ENCODE results near the gene ZFX.
A peak's percentile ranks its signal among the peaks of the same experiment; 100 is the strongest.

The ZFX gene

DNA sequence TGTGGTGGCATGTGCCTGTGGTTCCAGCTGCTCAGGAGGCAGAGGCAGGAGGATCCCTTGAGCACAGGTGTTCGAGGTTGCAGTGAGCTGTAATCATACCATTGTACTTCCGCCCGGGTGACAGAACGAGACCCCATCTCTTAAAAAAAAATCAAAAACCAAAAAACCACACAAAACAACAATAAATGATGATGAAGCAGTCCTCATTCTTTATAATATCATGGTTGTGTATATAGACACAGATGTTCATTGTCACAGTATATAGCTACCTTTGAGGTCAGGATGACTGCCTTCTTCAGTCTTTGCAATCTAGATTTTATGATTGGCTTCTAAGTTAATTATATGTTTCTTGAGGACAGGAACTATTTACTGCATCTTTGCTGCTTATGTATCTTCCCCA, 37.0 kb downstream of the ZFX start:
- H3K27ac ChIP-seq (replicated peaks): no peak overlapping the region
- H3K27me3 ChIP-seq (ENCODE audit: insufficient read depth, poor library complexity, severe bottlenecking): no peaks in the 10 kb centered on the region
- H3K4me3 ChIP-seq (replicated peaks; ENCODE audit: insufficient read depth, low read length): no peak overlapping the region
- no peak for DNase-seq (ENCODE audit: low read depth in 1 of 2, low spot score in 1 of 2)
- TF ChIP-seq, protein P1, sequence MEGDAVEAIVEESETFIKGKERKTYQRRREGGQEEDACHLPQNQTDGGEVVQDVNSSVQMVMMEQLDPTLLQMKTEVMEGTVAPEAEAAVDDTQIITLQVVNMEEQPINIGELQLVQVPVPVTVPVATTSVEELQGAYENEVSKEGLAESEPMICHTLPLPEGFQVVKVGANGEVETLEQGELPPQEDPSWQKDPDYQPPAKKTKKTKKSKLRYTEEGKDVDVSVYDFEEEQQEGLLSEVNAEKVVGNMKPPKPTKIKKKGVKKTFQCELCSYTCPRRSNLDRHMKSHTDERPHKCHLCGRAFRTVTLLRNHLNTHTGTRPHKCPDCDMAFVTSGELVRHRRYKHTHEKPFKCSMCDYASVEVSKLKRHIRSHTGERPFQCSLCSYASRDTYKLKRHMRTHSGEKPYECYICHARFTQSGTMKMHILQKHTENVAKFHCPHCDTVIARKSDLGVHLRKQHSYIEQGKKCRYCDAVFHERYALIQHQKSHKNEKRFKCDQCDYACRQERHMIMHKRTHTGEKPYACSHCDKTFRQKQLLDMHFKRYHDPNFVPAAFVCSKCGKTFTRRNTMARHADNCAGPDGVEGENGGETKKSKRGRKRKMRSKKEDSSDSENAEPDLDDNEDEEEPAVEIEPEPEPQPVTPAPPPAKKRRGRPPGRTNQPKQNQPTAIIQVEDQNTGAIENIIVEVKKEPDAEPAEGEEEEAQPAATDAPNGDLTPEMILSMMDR (IDR thresholded peaks at IDR 0.05; ENCODE audit: insufficient read depth, low read length): no peak
- TF ChIP-seq, protein P2, sequence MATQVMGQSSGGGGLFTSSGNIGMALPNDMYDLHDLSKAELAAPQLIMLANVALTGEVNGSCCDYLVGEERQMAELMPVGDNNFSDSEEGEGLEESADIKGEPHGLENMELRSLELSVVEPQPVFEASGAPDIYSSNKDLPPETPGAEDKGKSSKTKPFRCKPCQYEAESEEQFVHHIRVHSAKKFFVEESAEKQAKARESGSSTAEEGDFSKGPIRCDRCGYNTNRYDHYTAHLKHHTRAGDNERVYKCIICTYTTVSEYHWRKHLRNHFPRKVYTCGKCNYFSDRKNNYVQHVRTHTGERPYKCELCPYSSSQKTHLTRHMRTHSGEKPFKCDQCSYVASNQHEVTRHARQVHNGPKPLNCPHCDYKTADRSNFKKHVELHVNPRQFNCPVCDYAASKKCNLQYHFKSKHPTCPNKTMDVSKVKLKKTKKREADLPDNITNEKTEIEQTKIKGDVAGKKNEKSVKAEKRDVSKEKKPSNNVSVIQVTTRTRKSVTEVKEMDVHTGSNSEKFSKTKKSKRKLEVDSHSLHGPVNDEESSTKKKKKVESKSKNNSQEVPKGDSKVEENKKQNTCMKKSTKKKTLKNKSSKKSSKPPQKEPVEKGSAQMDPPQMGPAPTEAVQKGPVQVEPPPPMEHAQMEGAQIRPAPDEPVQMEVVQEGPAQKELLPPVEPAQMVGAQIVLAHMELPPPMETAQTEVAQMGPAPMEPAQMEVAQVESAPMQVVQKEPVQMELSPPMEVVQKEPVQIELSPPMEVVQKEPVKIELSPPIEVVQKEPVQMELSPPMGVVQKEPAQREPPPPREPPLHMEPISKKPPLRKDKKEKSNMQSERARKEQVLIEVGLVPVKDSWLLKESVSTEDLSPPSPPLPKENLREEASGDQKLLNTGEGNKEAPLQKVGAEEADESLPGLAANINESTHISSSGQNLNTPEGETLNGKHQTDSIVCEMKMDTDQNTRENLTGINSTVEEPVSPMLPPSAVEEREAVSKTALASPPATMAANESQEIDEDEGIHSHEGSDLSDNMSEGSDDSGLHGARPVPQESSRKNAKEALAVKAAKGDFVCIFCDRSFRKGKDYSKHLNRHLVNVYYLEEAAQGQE (IDR thresholded peaks at IDR 0.05; ENCODE audit: insufficient replicate concordance, low read depth): no peak
- TF ChIP-seq SPI1 (IDR thresholded peaks at IDR 0.05; ENCODE audit: borderline replicate concordance, low read depth) (no peak), POLR2AphosphoS5 (IDR thresholded peaks at IDR 0.05; ENCODE audit: low read depth) (no peak), GABPA (IDR thresholded peaks at IDR 0.05; ENCODE audit: low read depth) (no peak)

DNA sequence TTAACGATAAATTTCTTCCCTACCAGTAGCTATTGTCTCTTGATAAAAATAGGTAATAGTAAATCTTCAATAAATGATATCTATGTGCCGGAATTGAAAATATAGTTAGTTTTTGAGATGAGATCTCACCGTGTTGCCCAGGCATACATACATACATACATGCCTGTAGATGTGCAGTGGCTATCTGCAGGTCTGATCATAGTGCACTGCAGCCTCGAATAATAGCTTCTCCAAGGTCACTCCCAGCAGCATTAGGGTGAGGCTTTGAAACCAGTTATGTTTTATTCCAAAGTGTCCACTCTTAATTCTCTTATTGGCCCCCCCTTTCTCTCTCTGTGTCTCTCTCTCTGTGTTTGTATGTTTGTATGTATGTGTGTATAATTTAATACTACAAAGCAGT, 37.5 kb downstream of the ZFX start:
- H3K27me3 ChIP-seq (ENCODE audit: insufficient read depth, poor library complexity, severe bottlenecking): no peaks in the 10 kb centered on the region
- H3K4me3 ChIP-seq (replicated peaks; ENCODE audit: insufficient read depth, low read length): no peak overlapping the region
- TF ChIP-seq POLR2AphosphoS5 (IDR thresholded peaks at IDR 0.05; ENCODE audit: low read depth) (no peak), GABPA (IDR thresholded peaks at IDR 0.05; ENCODE audit: low read depth) (no peak), SPI1 (IDR thresholded peaks at IDR 0.05; ENCODE audit: borderline replicate concordance, low read depth) (no peak)
- TF ChIP-seq, protein P2 (IDR thresholded peaks at IDR 0.05; ENCODE audit: insufficient replicate concordance, low read depth): no peak
- TF ChIP-seq, protein P1 (IDR thresholded peaks at IDR 0.05; ENCODE audit: insufficient read depth, low read length): no peak
- H3K27ac ChIP-seq (replicated peaks): no peak overlapping the region
- no peak for DNase-seq (ENCODE audit: low read depth in 1 of 2, low spot score in 1 of 2)

DNA sequence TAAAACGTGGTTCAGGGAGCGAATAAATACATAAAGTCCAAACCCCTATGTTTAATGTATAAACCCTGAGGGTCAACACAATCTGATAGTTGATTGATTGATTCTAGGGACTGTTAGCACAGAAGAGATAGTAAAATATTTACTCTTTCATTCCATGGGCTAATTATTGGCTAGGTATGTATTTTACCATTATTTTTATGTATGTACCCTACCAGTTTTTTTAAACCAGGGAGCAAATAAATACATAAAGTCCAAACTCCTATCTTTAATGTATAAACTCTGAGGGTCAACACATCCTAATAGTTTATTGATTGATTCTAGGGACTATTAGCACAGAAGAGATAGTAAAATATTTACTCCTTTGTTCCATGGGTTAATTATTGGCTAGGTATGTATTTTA, 40.0 kb downstream of the ZFX start:
- TF ChIP-seq SPI1 (IDR thresholded peaks at IDR 0.05; ENCODE audit: borderline replicate concordance, low read depth): no peak
- TF ChIP-seq, protein P2 (IDR thresholded peaks at IDR 0.05; ENCODE audit: insufficient replicate concordance, low read depth): no peak
- TF ChIP-seq, protein P1 (IDR thresholded peaks at IDR 0.05; ENCODE audit: insufficient read depth, low read length): no peak
- TF ChIP-seq POLR2AphosphoS5 (IDR thresholded peaks at IDR 0.05; ENCODE audit: low read depth): no peak
- TF ChIP-seq GABPA (IDR thresholded peaks at IDR 0.05; ENCODE audit: low read depth): no peak
- Histone ChIP-seq H3K4me3 (replicated peaks; ENCODE audit: insufficient read depth, low read length) (no peak overlapping the region), H3K27me3 (ENCODE audit: insufficient read depth, poor library complexity, severe bottlenecking) (no peaks in the 10 kb centered on the region), H3K27ac (replicated peaks) (peak overlapping the region; percentile 28; the same call in 1 of the 2 replicates)
- DNase-seq (ENCODE audit: low read depth in 1 of 2, low spot score in 1 of 2): no peak

All from HL-60 (cell line).